Activated CD4-positive, alpha-beta T cell treated with anti-CD3 and anti-CD28 coated beads, Interleukin-2, Interleukin-6, amounts not matched to agents 100 ng/mL and 50 ng/mL, durations not matched to agents 16 hours and 8 hours (primary cell): ENCODE measurements around the gene PELI2.
A peak's percentile ranks its signal among the peaks of the same experiment; 100 is the strongest.

Experiments used
- DNase-seq: peaks from one replicate; pipeline ENCODE4 v3.0.0-alpha.2; 2020

The PELI2 gene

DNA sequence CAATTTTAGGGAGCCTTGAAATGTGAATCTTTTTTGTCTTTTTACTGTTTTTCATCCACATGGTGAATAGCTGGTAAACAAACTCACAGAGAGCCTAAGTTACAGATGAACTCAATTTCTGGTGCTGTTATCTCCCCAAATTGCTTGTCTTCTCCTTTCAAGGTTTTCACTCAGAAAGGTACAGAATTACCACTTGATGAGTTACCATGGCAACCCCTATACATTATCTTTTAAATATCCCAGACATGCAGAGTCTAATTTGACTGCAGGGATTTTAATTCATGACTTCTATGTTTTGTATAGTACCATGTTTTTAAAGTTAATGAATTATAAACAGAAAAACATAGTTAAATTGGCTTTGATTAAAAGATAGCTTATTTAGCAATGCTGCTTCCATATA is 203.7 kb downstream of the PELI2 start:
- no peak for DNase-seq

DNA sequence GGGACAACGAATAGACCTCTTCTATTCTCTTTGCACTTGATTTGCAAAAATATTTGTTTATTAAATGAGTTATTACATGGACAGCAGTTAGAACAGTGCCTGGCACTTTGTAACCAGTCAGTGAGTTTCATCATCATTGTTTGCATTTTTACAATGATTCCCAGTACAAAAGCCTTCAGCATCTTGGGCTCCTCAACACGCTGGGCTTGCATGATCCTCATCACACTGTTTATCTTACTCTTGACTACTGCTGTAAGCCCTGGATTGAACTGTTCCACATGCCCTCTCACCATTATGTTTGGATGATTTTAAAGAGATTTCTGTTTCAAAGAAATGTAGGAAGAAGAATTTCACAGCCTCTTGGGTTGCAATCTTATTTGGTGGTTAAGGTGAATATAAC is 204.3 kb downstream of the PELI2 start:
- no peak for DNase-seq

DNA sequence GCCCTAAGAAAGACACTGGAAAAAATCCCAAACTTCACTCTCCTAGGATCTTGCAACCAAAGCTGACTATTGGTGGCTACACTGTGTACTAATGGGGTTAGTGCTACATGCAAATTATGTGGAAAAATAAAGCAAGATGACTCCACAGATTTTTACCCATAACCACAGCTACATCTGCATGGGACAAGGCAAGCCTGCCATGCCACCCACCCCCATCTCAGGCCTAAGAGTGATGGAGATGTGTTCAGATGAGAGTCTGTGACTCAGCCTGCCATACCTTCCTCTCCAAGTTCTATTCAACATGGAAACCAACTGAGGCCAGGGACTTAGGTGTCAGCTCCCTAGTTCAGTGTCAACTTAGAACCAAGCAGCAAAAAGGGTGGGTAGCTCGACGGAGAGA is 206.2 kb downstream of the PELI2 start:
- no peak for DNase-seq

DNA sequence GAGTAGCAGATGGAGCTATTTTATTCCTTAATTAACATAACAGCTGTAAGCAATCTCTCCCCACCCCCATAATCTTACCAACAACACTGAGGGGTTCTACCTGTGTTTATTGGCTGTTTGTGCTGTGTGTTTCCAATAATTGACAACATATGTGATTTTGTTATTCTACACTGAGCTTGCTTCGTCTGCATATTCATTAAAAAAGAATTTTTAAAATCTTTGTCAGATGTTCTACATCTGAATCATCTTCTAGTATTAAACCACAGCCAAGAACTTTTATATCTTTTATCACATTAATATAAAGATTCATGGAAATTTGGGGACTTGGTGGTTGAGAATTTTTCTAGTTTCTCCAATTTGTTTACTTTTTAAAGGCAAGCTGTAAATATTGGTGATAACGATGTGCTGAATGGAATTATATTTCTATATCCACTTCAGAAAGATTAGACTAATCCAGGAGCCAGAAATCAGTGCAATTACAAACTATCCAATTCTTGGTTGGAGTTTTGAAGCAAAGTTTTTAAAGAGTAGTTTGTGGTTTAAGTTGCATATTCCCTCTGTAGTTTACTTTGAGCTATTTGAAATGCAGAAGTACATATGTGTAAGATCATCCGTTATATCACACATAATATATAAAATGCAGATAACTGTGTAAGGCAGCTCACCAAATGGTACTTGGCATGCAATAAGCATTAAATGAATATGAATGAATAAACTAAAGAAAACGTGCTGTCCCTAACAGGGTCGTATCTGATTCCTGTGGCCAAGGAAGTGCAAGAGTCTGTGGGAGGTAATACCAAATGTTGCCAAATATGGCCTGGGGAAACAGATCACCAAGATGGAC is 206.9 kb downstream of the PELI2 start:
- no peak for DNase-seq

DNA sequence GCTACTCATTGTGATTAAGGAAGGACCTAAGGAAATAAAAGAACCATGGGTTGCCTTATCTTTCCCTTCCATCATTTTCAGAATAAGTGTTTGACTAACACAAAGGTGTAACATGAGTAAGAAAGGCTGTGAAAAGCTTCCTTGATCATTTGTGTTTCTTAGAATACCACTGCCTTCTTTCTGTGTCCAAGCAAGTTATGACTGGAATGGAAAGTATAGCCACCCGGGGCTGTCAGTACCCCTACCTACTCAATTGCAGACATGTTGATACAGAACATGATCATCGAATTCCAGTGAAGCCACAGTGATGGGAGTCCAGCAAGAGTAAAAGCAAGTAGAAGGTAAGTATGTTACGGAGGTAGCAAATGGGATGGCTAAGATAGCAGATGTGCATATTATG is 209.8 kb downstream of the PELI2 start:
- peak; percentile 27 for DNase-seq

DNA sequence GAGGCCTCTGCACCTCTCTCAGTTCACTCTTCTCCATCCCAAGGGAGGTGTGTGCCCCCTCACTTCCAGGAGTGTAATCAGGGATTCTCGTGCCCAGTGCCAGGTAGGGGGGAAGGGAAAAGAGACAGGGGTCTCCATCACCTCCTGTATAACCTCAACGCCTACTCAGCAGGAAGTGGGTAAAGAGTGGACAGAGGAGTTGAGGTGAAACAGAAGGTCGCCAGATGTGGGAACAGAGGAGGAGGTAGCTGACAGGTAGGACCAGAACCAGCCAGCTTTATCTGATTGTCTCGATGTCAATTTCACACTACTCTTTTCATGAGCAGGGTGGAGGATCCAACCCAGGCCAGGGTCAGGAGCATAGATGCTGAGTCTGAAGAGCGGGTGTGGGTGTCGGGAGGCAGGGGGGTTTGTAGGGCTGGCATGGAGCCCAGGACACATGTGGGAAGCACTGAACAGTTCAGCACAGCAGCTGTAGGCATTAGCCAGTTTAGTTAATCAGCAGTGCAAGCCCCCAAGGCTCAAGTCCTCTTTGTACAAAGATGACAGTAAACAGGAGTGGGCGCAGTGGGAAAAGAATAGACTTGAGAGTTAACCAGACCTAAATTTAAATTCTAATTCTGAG is 213.5 kb downstream of the PELI2 start:
- DNase-seq, result no peak

DNA sequence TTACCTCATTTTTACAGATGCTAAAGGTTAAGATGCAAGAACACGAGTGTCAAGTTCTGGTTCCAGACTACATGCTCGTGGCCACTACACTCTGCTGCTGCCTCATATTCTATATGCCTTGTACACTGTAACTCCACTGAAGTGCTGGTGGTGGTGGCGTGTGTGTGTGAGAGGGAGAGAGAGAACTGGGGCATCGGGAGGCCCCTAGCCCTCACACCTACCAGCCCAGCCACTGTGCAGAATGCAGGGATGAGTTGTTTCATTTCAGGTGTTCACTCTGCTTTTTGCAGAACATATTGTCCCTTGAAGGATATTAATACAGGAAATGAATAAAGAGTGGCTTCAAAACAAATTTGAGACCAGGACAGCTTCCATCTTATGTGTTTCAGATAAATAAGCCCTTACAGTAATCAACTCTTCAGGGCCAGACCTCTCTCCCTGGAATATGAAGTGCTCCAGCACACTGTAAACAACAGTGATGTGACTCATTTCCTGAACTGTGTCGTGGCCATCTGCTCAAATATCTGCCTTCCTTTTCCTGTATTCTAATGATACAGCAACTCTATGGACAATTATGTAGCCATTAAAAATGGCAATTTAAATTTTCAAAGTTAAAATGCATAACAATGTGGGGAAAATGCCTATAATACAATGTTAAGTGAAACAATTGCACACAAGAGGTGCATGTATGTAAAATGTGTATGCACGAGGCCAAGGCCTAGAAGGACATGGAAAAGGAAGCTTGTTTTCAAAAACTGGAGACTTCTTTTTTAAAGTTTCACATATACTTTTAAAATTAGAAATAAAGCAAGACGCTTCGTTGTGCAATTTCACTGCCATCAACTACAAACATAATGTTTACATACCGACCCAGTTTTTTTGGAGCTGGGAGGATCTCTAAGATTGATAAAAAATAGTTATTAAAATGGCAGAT is 215.4 kb downstream of the PELI2 start:
- peak; percentile 4 for DNase-seq

DNA sequence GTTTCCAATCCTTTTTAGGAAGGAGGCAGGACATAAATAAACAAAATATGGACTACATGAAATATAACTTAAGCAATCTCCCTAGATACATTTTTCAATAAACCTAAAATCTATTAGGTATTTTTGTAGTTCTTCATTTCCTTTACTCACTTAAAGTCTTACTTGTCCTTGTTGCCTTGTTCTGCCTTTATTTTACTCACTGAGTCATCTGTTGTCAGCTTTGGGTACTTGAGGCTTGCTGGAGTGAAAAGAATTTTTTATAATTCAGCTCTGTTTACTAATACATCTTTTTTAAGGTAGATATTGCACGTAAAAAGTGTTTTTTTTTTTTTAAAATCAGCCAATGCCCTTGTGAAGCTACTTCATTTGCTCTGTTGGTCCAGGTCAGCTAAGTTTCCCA is 216.2 kb downstream of the PELI2 start:
- no peak for DNase-seq

DNA sequence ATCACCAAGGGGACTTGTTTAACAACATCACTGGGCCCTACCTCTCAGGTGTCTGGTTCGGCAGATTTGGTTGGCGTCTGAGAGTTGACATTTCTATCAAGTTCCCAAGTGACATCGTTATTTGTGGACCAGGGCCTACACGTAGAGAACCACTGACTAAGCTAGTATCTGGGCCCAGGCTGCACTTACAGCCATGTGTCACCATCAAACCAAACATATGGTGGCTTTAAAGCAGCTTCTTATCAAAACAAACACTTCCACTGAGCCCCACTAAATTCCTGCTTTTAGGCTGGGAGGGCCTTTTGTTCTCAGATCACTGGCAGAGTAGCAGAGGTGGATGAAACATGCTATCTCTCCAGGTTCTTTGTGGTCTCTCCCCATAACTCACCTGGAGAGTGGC is 220.5 kb downstream of the PELI2 start:
- no peak for DNase-seq

DNA sequence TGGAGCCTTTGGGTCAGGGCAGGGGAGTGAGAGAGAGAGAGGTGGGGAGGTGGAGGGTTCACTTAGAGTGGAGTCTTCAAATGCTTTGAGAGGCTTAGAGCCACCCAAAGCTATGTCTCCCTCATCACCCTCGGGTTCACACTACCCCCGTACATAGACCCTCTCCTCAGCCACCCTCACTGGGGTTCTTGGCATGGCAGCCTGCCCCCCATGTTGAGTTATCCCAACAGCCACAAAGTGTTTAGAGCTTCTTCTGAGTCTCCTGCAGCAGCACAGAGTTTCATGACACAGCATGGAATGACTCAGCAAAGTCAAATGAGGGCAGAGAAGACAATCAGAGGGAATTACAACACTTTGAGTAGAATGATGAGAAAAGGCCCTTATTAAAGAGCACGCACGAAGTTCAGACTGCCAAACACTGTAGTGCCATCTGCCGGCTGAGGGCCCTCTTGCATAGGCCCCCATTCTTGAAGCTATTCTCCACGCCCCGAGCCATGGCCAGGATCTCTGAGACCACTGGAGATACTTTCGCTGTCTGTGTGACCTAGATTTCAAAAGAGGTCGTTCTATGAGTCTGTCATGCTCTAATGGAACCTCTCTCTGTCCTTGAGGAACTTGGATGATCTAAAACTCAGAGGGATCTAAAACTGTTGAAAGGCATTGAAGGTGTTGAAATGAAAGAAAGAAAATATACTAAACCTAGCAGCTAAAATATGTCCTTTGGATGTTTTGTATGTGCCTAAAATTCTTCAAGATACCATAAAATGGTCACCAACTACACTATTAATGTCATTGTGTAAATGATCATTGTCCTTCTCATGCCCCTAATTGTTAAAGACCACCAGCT is 221.9 kb downstream of the PELI2 start:
- DNase-seq, result peak; percentile 58

DNA sequence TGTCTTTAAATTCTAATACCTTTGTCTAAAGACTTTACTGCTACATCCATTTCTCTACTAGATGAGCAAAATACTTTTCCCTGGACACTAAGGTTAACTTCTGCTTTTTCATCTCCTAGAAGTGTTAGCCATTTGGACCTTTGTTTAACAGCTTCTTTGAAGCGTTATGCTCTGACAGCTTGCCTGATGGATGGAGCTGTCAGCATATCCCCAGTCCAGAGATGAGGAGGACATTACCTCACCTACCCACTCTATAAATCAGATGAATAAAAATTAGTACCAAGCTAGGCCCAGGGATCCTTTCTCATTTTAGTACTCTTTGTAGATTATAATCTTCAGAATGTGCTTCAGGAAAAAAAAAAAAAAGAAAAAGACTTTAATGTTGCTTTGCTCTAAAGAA is 222.7 kb downstream of the PELI2 start:
- no peak for DNase-seq

DNA sequence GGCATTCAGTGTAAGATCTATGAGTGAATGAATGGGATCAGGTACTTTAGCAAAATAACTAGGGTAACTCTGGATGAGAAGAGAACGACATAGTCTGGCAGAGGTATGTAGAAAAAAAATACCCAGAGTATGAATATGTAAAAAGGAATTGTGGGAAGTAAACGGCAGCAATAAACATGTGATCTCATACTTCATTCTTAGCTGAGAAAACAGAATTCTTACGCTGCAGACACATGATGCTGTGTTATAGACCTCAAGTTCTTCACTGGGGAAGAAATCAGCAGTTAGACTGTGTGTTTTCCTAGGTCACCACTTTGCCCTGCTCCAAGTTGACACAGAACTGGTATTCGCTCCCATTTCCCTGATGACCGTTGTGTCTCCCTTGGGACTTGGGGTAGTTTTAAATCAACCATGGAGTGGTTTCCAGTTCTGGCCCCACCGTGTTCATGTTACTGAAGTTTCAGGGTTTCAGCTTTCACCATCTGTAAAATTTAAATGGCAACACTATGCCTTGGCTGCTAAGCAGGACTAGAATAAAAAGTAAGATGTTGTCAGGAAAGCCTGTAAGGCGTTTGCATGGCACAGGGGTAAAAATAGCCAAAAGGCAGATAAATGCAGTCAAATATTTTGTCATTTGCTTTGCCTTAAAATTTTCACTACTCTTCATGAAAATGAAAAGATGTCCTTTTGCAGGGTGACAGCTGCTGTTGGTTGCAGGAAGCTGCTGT is 223.7 kb downstream of the PELI2 start:
- DNase-seq, result no peak

DNA sequence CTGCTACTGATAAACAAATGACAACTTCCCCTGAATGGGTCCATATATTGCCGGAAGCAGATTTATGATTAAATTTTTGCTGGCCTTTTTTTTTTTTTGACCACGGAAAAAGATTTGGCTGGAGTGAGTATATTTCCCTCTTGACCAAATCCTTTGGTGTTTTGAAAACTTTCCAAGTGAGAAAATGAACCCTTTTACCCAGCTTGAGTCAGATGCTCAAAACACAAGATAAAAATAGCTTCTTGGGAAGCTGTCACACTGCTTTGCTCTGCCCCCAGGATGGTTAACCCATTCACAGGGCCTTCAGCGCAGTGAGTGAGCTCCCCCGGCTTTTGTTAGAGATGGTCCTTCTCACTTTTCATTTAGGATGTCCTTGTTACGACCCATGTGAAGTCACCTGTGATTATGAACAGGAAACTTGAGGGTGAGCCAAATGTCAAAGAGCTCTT is 224.3 kb downstream of the PELI2 start:
- no peak for DNase-seq

DNA sequence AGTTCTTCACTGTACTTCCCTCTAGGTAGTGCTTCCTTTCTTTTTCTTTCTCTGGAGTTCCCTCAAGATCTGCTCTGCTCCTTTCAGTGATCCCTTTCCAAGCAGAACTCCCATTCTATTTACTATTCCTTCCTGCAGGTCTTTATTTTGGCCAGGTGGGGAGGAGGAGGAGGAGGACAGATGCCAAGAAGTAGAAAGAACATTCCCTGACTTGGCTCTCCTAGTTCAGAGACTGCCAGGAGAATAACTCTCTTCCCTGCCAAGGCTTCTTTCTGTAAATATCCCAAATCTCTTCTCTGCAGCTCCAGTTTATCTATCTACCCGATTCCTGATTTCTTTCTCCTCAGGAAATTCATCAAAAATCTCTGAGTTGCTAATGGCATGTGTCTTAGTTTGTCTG is 231.7 kb downstream of the PELI2 start:
- no peak for DNase-seq
